WI38 (cell line): Measurements from ENCODE around the gene MGLL.

Experiments
- H3K4me3 ChIP-seq: 2 replicates; pipeline ENCODE4 v1.5.1; 2011; ENCODE audit warnings: low read depth, mild to moderate bottlenecking, control low read depth, low read length
- CTCF ChIP-seq: IDR thresholded peaks from 2 replicates; pipeline ENCODE4 v1.5.1; 2012; ENCODE audit warnings: low read depth, mild to moderate bottlenecking, control low read depth, low read length

The MGLL gene

GRCh38 chr3:127754411-127755304, 67.7 kb downstream of the MGLL start:
- H3K4me3 ChIP-seq = no peak overlapping the region
- no peak for TF ChIP-seq CTCF

- H3K4me3 ChIP-seq = no peak overlapping the region
- no peak for TF ChIP-seq CTCF
Measured at GRCh38 chr3:127753898-127754410, 68.4 kb downstream of the MGLL start.

GRCh38 chr3:127753338-127753737, 69.0 kb downstream of the MGLL start:
- H3K4me3 ChIP-seq = no peak overlapping the region
- no peak for TF ChIP-seq CTCF

GRCh38 chr3:127751782-127752181, 70.5 kb downstream of the MGLL start:
- TF ChIP-seq CTCF = no peak
- no peak overlapping the region for H3K4me3 ChIP-seq

GRCh38 chr3:127751163-127751621, 71.1 kb downstream of the MGLL start:
- H3K4me3 ChIP-seq = no peak overlapping the region
- TF ChIP-seq CTCF = no peak

GRCh38 chr3:127750226-127751031, 71.9 kb downstream of the MGLL start:
- no peak overlapping the region for H3K4me3 ChIP-seq
- no peak for TF ChIP-seq CTCF
